Esophagus squamous epithelium (tissue), 4 donors: Measurements from ENCODE around the gene ARHGEF28.

Experiments
- POLR2A ChIP-seq, 4 donors: fragments of 450-650 bp; IDR thresholded peaks; one replicate each; pipeline ENCODE4 v1.6.1; 2017; ENCODE audit warnings: antibody characterized with exemption in 4 of 4, mild to moderate bottlenecking in 4 of 4, moderate library complexity in 3 of 4
- TF ChIP-seq, protein P1 (sequence below), 6 experiments: fragments of 450-650 bp in 4 of 6; fragments of 200-600 bp in 2 of 6; sonication (generic) in 2 of 6; IDR thresholded peaks; one replicate each; pipeline ENCODE4 v1.5.1; 2016 to 2019; ENCODE audit warnings: antibody characterized with exemption in 6 of 6, mild to moderate bottlenecking in 4 of 6, moderate library complexity in 4 of 6

DNA sequence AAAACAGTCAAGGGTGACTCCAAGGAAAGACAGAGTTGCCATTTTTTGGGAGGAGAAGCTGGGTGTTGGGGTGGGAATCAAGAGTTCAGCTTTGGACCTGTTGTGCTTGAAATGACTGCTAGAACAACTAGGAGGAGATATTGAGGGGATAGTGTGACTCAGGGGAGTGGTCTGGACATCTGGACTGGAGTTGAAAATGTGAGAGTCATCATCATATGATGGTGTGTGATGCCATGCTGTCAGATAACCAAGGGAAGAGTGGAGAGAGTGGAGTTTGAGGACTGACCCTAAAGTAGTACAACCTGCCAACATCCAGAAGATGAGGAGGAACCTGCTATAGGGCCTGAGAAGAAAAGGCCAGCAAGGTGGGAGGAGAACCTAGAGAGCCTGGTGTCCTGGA lies 199.7 kb downstream of the ARHGEF28 start:
- TF ChIP-seq, protein P1, sequence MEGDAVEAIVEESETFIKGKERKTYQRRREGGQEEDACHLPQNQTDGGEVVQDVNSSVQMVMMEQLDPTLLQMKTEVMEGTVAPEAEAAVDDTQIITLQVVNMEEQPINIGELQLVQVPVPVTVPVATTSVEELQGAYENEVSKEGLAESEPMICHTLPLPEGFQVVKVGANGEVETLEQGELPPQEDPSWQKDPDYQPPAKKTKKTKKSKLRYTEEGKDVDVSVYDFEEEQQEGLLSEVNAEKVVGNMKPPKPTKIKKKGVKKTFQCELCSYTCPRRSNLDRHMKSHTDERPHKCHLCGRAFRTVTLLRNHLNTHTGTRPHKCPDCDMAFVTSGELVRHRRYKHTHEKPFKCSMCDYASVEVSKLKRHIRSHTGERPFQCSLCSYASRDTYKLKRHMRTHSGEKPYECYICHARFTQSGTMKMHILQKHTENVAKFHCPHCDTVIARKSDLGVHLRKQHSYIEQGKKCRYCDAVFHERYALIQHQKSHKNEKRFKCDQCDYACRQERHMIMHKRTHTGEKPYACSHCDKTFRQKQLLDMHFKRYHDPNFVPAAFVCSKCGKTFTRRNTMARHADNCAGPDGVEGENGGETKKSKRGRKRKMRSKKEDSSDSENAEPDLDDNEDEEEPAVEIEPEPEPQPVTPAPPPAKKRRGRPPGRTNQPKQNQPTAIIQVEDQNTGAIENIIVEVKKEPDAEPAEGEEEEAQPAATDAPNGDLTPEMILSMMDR (IDR thresholded peaks at IDR 0.05) = no peak
- TF ChIP-seq POLR2A (IDR thresholded peaks at IDR 0.05) = no peak
